Left renal cortex interstitium (tissue), 4 donors: ENCODE data around the gene NDUFAF5. TPM values are rescaled to one million over a fixed set of nuclear protein-coding genes. Genes with fewer than 3 reads are reported as not detected.
"Not testable (repeated sequence)": the region's sequence is repeated elsewhere in the genome, so short reads cannot be mapped to it uniquely, and the experiment has no call there.

ENCODE experiments used
- DNase-seq, 4 donors: peaks; one replicate each; pipeline ENCODE4 v3.0.0-alpha.2; 2013; ENCODE audit warnings: low read depth in 4 of 4, low spot score in 2 of 4, missing footprints in 1 of 4
- polyA plus RNA-seq, 4 donors: library from polyadenylated mRNA; unstranded; fragments of 120-200 nt; gene quantifications; one replicate each; pipeline ENCODE4 v1.2.1, GENCODE V29; 2013; ENCODE audit not compliant: insufficient read length in 4 of 4

Gene NDUFAF5
- 10 to 100 TPM; 26.9 to 37.9 (median 32.4) TPM for polyA plus RNA-seq

DNA sequence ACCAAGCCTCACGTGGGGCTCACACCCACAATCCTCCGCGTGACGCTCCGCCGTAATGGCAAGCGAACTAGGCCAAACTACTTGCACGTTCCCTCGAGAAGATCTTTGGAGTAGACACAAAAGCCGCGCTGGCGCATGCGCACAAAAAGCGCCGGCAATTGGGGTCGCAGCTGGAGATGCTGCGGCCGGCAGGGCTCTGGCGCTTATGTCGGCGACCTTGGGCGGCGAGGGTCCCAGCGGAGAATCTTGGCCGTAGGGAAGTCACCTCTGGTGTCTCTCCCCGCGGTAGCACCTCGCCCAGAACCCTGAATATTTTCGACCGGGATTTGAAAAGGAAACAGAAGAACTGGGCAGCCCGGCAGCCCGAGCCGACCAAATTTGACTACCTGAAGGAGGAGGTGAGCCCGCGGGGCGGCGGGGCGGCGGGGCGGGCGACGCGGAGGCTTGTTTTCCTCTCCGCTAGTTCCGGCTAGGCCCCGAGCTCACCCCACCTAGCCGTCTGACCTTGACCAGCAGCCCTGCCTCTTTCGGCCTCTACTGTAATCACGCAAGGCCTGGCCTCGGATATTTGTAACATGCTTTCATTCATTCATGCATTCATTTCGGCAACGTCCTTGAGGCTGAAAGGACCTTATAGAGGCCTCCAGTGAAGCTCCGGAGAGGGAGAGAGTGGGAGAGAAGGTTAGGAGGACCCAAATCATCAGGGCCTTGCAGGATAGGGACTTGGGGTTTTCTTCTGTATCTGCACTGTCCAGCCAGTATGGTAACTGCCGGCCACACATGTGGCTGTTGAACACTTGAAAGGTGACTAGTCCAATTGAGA, at the start of gene NDUFAF5, which contains the start of gene ESF1:
Gene NDUFAF5 (plus strand): TSS at position 136 of the 823 bp plus-strand sequence. CDS start 41 bp downstream, at position 177.
Gene ESF1 (minus strand): TSS at position 27 of the 823 bp plus-strand sequence. CDS start 1,779 bp downstream, outside the sequence.
- peak; percentile 83 to 96 (median 90) for DNase-seq

- DNase-seq, result no peak
These were observed 49.0 kb upstream of the NDUFAF5 start for GRCh38 chr20:13735826-13736225.

DNA sequence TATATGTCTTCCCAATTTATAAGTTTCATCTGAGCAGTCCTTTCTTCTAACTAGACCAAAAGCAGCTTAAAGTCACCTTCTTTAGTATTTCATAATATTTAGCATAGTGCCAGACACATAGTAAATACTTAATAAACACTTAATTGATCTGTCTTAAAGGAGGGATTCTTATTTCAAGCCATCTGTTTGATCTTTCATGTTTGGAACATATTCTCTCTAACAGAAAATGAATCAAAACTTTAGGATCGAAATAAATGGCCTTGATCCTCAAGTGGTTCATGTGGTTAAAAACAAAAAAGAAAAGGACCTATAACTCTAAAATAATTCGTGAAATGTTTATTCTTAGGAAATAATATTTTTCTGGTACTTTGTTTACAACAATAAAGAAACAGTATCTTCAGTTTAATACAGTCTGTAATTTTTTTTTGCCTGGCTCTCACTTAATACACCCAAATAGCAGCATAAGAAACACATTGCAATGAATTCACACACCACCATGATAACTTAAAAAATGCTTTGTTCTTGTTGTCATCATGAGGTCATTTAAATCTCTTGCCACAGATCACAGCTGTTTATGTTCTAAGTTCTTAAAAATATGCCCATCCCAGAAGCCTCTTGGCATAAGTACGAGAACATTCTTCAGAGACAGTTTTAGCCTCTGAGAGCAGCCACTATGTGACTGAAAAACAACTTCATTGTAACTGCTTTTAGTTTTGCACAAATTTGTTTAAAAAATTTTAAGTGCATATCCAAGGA, 48.2 kb upstream of the NDUFAF5 start:
- no peak for DNase-seq

DNA sequence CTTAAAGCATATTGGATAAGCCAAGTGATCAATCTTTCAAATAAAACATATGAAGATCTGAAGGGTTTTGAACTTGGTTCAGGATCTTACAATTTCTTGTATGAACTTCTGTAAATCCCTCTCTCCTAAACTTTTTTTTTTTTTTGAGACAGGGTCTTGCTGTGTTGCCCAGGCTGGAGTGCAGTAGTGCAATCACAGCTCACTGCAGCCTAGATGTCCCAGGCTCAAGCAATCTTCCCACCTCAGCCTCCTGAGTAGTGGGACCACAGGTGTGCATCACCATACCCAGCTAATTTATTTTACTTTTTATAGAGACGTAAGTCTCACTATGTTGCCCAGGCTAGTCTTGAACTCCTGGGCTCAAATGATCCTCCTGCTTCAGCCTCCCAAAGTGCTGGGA, 46.6 kb upstream of the NDUFAF5 start:
- DNase-seq, result not testable (repeated sequence)

DNA sequence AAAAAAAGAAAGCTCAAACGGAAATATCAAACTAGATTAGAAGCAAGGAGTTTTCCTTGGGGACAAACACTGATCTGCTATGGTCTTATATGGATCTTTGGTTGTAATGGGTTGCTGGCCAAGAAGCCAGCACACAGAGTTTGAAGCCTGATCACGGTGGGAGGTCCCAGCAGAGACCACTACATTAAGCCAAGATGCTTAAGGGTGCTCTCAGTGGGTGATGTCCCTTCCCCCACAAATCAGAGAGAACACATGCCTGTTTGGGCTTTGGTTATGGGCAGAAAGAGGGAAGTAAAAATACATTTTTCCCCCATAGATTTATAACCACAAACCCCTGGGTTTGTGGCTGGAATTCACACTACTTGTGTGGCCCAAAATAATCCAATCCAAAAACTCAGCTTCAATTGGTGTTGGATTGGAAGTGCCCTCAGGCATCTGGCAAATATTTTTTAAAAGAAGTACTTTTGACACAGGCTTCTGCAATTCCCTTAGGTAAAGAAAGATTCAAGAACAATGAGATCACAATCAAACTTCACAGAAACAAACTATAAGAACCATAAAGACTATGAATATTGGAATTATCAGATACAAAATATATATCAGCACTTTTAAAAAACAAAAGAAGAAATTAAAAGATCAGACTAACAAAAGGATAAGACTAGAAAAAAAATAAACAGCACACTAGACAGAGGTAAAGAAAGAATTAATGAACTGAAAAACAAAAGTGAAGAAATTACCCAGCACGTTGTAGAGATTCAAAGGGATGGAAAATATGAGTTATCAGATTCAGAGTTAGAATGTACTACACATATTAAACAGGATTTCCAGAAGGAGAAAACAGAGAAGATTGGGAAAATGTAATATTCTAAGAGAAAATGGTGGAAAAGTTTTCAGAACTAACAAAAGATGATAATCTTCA, 44.8 kb upstream of the NDUFAF5 start:
- no peak for DNase-seq

GRCh38 chr20:13741879-13742278, 42.9 kb upstream of the NDUFAF5 start:
- DNase-seq, result no peak

- no peak for DNase-seq
These were observed 40.5 kb upstream of the NDUFAF5 start for GRCh38 chr20:13744352-13744751.

- DNase-seq, result no peak
These were observed 39.0 kb upstream of the NDUFAF5 start for GRCh38 chr20:13745784-13746183.

DNA sequence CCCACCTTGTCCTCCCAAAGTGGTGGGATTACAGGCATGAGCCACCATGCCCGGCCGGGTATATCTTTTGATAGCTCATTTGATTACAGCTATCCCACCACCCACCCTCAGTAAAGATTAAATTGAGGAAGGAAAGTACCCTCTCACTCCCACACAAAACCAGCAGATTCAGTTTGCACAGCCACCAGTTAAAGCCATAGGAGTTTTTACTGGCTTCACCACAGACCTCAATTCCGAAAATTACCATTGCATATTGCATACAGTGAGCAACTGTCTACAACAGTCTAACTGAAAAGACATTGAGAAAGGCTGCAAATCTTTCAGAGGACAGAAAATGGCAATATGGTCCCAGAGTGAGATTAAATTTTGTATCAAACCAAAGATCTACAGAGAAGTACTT, 35.0 kb upstream of the NDUFAF5 start:
- DNase-seq, result no peak

DNA sequence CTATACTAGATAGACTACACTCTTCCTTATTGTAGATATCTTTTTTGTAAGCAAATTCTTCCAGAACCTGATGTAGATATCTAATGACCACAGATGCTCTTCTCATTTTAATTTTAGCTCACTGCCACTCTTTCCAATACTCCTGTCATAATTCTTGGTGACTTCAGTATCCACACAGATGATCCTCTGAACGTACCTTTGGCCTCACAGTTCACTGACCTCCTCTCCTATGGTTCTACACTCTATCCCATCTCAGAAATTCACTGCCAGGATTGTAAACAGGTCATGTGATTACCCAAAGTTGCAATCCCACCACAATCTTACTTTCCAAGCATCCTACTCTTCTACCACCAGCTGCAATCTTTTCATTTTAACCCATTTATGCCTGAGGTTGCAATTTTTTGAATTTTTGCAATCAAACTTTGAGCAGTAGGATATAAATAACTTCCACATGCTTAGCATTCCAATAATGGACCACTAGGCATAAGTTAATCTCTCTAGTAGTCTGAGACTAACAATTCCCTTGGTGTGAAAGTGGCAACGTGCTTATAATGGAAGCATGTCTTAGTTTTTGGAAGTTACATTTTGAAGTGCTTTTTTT, 31.3 kb upstream of the NDUFAF5 start:
- DNase-seq, result no peak

- DNase-seq, result no peak
These were observed 29.0 kb upstream of the NDUFAF5 start for GRCh38 chr20:13755809-13756208.

GRCh38 chr20:13756551-13756950, 28.3 kb upstream of the NDUFAF5 start:
- DNase-seq, result no peak

DNA sequence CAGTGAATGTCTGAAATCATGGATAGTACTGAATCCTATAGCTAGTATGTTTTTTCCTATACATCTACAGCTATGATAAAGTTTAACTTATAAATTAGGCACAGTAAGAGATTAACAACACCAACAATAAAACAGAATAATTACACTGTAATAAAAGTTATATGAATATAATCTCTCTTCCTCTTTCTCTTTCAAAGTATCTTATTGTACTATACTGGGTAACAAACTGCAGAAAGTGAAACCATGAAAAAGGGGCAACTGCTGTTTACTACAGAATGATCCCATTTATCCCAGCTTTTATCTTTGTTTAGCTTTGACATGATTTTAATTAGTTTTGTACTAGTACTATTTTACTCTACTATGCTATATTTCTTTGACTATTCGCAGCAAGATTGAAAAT, 25.9 kb upstream of the NDUFAF5 start:
- DNase-seq, result no peak

DNA sequence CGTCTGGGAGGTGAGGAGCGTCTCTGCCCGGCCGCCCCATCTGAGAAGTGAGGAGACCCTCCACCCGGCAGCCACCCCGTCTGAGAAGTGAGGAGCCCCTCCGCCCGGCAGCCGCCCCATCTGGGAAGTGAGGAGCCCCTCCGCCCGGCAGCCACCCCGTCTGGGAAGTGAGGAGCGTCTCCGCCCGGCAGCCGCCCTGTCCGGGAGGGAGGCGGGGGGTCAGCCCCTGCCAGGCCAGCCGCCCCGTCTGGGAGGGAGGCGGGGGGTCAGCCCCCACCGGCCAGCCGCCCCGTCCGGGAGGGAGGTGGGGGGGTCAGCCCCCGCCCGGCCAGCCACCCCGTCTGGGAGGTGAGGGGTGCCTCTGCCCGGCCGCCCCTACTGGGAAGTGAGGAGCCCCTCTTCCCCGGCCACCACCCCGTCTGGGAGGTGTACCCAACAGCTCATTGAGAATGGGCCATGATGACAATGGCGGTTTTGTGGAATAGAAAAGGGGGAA, 24.3 kb upstream of the NDUFAF5 start:
- not testable (repeated sequence) for DNase-seq

- DNase-seq, result no peak
These were observed 19.5 kb upstream of the NDUFAF5 start for GRCh38 chr20:13765299-13765698.

DNA sequence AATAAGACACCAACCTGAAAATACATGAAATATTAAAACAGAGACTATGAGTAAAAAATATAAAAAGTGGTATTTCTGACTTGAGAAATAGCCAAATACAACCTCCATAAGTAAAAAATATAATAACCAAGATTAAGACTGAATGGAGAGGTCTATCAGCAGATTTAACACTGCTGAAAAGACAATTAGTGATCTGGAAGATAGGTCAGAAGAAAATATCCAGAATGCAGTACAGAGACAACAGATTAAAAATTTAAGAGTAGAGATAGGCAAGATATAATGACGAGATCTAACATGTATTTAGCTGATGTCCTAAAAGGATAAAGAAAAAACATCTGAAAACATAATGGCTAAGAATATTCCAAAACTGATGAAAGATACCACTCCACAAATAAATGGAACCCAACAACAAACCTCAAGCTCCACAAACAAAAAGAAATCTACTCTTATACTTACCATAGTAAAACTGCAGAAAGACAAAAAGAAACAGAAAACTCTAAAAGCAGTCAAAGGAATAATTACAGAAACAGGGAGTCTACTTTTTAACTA, 18.9 kb upstream of the NDUFAF5 start:
- no peak for DNase-seq

DNA sequence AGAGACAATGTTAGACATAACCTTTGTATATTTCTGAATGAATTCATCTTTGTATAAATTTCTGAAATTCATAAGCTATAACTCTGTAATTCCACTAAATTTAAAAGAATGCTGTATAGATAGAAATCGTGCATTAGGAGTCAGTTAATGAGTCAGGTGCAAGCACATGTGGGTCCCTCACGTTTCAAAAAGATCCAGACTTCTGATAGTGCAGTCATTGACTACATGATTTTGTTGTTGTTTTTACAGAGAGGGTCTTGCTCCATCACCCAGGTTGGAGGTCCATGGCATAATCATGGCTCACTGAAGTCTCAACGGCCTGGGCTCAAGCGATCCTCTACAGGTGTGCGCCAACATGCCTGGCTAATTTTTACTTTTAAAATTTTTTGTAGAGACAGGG, 14.7 kb upstream of the NDUFAF5 start:
- no peak for DNase-seq

DNA sequence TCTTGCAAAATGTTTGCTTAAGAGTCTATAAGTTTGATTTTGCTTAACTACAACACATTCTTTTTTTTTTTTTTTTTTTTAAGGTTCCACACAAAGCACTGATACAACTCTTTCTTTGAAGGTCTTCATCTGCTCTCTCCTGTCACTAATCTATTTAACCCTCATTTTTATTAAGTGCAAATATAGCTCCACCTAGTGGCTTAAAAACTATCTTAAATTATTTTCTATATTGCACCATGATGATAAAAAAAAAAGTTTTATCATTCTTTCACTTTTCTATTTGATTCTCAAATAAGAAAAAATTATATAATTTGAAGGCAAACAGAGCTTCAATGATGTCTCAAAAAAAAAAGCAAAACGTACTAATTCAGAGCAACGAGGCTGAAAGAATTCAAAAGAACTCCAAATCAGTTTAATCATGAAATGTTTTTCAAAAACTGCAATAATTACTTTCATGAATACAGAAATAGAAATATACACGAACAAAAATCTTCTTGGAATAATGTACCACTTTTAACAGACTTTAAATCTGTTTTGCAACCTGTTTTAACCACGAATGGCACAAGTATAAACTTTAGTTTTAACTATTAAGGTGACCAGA, 12.9 kb upstream of the NDUFAF5 start:
- DNase-seq, result no peak

DNA sequence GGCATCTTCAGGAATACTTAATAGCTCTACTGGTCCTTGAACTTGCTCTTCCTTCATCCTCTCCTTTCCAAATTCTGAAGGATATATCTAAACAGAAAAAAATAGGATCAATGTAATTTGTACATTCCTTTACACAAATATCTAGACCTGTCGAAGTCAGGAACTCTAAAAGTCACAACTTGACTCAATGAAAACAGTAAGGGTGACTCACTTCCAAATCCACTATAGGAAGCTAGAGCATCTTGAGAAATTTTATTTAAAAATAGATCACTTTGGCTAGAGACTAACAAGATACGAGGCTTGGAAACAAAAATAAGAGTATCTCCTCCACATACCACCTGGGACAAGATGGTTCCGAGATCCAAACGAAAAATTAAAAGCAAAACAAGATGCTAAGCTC, 12.3 kb upstream of the NDUFAF5 start:
- no peak for DNase-seq
